GM19452 (cell line): Measurements from ENCODE around the gene FUT3.
"Not testable (repeated sequence)": the region's sequence is repeated elsewhere in the genome, so short reads cannot be mapped to it uniquely, and the experiment has no call there.

Source experiments
- ATAC-seq: cut with Tn5 transposase; IDR thresholded peaks from one replicate; pipeline ENCODE4 v1.9.1; 2021; ENCODE audit not compliant: unreplicated experiment

FUT3 gene

GRCh38 chr19:5882421-5882968 is 31.2 kb upstream of the FUT3 start:
- ATAC-seq = no peak

GRCh38 chr19:5881543-5882299 is 30.5 kb upstream of the FUT3 start:
- ATAC-seq = no peak

- ATAC-seq = no peak
These were observed 29.4 kb upstream of the FUT3 start for GRCh38 chr19:5880604-5881078.

GRCh38 chr19:5880196-5880595 is 28.9 kb upstream of the FUT3 start:
- ATAC-seq = no peak

GRCh38 chr19:5877882-5878281 is 26.6 kb upstream of the FUT3 start:
- no peak for ATAC-seq

GRCh38 chr19:5877427-5877826 is 26.2 kb upstream of the FUT3 start:
- no peak for ATAC-seq

GRCh38 chr19:5874496-5874895 is 23.2 kb upstream of the FUT3 start:
- ATAC-seq = not testable (repeated sequence)

- ATAC-seq = no peak
These were observed 22.5 kb upstream of the FUT3 start for GRCh38 chr19:5873617-5874199.

- ATAC-seq = no peak
These were observed 19.7 kb upstream of the FUT3 start for GRCh38 chr19:5870986-5871394.

- ATAC-seq = no peak
These were observed 16.2 kb upstream of the FUT3 start for GRCh38 chr19:5867201-5868136.

GRCh38 chr19:5865772-5866171 is 14.5 kb upstream of the FUT3 start:
- ATAC-seq = no peak

GRCh38 chr19:5864725-5865486 is 13.7 kb upstream of the FUT3 start:
- no peak for ATAC-seq

GRCh38 chr19:5864013-5864720 is 12.9 kb upstream of the FUT3 start:
- ATAC-seq = no peak

GRCh38 chr19:5863030-5863665 is 11.9 kb upstream of the FUT3 start:
- ATAC-seq = no peak

GRCh38 chr19:5857203-5858081 is 6.2 kb upstream of the FUT3 start:
- no peak for ATAC-seq

GRCh38 chr19:5855151-5855550 is 3.9 kb upstream of the FUT3 start:
- ATAC-seq = not testable (repeated sequence)

- not testable (repeated sequence) for ATAC-seq
These were observed 2.9 kb upstream of the FUT3 start for GRCh38 chr19:5854121-5854520.

- no peak for ATAC-seq
These were observed 431 bp downstream of the FUT3 start for GRCh38 chr19:5850743-5851293.
